IPS-20b (cell line): ENCODE results near the gene ATP7A.

Source experiments
- H3K27ac ChIP-seq: one replicate; pipeline ENCODE4 v1.5.1; 2013; ENCODE audit warnings: low read length
- H3K27me3 ChIP-seq: 2 replicates; pipeline ENCODE4 v1.6.1; 2013; ENCODE audit warnings: mild to moderate bottlenecking, low read length, inconsistent platforms; ENCODE audit not compliant: insufficient read depth
- H3K36me3 ChIP-seq: 2 replicates; pipeline ENCODE4 v1.6.1; 2013; ENCODE audit warnings: low read depth, mild to moderate bottlenecking, inconsistent platforms, low read length, moderate library complexity; ENCODE audit not compliant: insufficient read depth
- H3K4me1 ChIP-seq: 2 replicates; pipeline ENCODE4 v1.6.1; 2013; ENCODE audit warnings: mild to moderate bottlenecking, control low read depth, inconsistent platforms, low read length, moderate library complexity; ENCODE audit not compliant: insufficient read depth
- H3K4me3 ChIP-seq: 2 replicates; pipeline ENCODE4 v1.5.1; 2013; ENCODE audit warnings: mild to moderate bottlenecking, low read length, inconsistent platforms
- H3K9ac ChIP-seq: 2 replicates; pipeline ENCODE4 v1.6.1; 2013; ENCODE audit warnings: low read depth, mild to moderate bottlenecking, inconsistent platforms, low read length, moderate library complexity
- H3K9me3 ChIP-seq: 2 replicates; pipeline ENCODE4 v1.6.1; 2013; ENCODE audit warnings: mild to moderate bottlenecking, low read depth, low read length, inconsistent platforms; ENCODE audit not compliant: insufficient read depth

ATP7A gene

GRCh38 chrX:77949840-77950239 lies 39.3 kb downstream of the ATP7A start:
- no peaks in the 10 kb centered on the region for H3K4me1 ChIP-seq
- H3K27ac ChIP-seq = no peak overlapping the region
- H3K36me3 ChIP-seq = no peaks in the 10 kb centered on the region
- H3K4me3 ChIP-seq = no peak overlapping the region
- no peak overlapping the region for H3K9ac ChIP-seq
- H3K9me3 ChIP-seq = no peaks in the 10 kb centered on the region
- no peaks in the 10 kb centered on the region for H3K27me3 ChIP-seq

DNA sequence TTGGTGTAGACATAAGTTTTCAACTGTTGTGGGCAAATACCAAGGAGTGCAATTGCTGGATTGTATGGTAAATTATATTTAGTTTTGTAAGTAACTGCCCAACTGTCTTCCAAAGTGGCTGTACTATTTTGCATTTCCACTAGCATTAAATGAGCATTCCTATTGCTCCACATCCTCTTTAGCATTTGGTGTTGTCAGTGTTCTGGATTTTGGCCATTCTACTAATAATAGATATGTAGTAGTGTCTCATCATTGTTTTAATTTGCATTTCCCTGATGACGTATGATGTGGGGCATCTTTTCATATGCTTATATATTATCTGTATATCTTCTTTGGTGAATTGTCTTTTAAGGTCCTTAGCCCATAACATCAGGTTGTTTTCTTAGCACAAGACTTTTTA lies 41.7 kb downstream of the ATP7A start:
- H3K9me3 ChIP-seq = no peaks in the 10 kb centered on the region
- no peaks in the 10 kb centered on the region for H3K27me3 ChIP-seq
- H3K4me3 ChIP-seq = no peak overlapping the region
- H3K36me3 ChIP-seq = no peaks in the 10 kb centered on the region
- H3K4me1 ChIP-seq = no peaks in the 10 kb centered on the region
- H3K27ac ChIP-seq = no peak overlapping the region
- no peak overlapping the region for H3K9ac ChIP-seq

GRCh38 chrX:77953302-77953701 lies 42.8 kb downstream of the ATP7A start:
- no peak overlapping the region for H3K4me3 ChIP-seq
- no peaks in the 10 kb centered on the region for H3K36me3 ChIP-seq
- no peaks in the 10 kb centered on the region for H3K9me3 ChIP-seq
- H3K27me3 ChIP-seq = no peaks in the 10 kb centered on the region
- no peak overlapping the region for H3K9ac ChIP-seq
- H3K27ac ChIP-seq = no peak overlapping the region
- H3K4me1 ChIP-seq = no peaks in the 10 kb centered on the region

DNA sequence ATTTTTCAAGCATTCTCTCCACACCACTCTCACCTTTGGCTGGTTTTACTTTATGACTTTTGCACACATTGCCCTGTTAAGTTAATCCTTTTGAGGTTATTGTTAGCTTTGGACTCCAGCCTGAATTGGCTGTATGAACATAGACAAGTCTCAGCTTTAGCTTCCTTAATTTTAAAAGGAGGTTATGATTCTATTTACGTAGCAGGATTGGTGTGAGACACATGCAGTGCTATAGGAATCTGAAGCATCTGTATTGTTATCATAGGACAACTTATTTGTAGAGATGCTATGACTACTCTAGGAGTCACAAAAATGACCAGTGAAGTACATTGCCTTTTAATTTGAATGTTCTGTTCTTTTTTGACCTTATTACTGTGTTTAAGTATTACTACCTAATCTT lies 43.2 kb downstream of the ATP7A start:
- H3K4me1 ChIP-seq = no peaks in the 10 kb centered on the region
- no peak overlapping the region for H3K4me3 ChIP-seq
- no peaks in the 10 kb centered on the region for H3K9me3 ChIP-seq
- no peak overlapping the region for H3K27ac ChIP-seq
- no peaks in the 10 kb centered on the region for H3K36me3 ChIP-seq
- H3K9ac ChIP-seq = no peak overlapping the region
- no peaks in the 10 kb centered on the region for H3K27me3 ChIP-seq

- H3K27me3 ChIP-seq = no peaks in the 10 kb centered on the region
- H3K27ac ChIP-seq = no peak overlapping the region
- H3K9me3 ChIP-seq = no peaks in the 10 kb centered on the region
- no peaks in the 10 kb centered on the region for H3K36me3 ChIP-seq
- no peak overlapping the region for H3K4me3 ChIP-seq
- no peaks in the 10 kb centered on the region for H3K4me1 ChIP-seq
- no peak overlapping the region for H3K9ac ChIP-seq
Observed at GRCh38 chrX:77960567-77960966, 50.1 kb downstream of the ATP7A start.

GRCh38 chrX:77961063-77961462 lies 50.6 kb downstream of the ATP7A start:
- Histone ChIP-seq H3K9me3 (no peaks in the 10 kb centered on the region), H3K27ac (no peak overlapping the region), H3K9ac (no peak overlapping the region), H3K27me3 (no peaks in the 10 kb centered on the region), H3K36me3 (no peaks in the 10 kb centered on the region), H3K4me1 (no peaks in the 10 kb centered on the region), H3K4me3 (no peak overlapping the region)

DNA sequence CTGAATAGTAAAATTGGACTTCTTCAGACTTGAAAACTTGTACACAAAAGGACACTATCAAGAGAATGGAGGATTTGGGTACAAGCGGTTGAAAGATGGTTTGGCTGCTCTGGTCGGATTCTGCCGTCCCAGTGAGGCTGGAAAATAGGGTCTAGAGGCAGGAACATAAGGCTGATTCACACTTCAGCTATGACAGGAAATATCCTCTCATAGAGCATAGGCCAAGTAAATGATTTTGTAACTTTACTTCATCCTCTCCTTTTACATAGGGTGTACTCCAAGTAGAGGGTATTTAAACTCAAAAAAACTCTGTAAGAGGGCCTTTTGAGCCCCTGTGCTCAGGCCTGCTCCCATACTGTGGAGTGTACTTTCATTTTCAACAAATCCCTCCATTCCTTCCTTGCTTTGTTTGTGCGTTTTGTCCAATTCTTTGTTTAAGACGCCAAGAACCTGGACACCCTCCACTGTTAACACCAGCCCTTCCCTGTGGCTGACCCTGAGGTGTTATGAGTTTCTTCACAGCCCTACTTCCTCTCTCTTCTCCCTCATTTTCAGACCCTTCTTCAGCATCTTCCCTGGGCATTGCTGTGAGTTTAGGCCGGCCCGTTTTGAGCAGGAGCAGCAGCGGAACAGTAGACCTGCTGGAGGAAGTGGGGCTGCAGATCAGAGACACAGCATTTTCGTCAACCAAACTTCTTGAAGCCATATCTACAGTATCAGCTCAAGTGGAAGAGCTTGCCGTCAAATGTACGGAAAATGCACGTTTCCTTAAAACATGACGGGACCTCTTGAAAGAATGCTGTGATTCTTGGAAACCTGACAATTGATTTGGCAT lies 51.8 kb downstream of the ATP7A start:
- Histone ChIP-seq H3K4me1 (no peaks in the 10 kb centered on the region), H3K9me3 (no peaks in the 10 kb centered on the region), H3K27ac (no peak overlapping the region), H3K9ac (no peak overlapping the region), H3K36me3 (no peaks in the 10 kb centered on the region), H3K4me3 (no peak overlapping the region), H3K27me3 (no peaks in the 10 kb centered on the region)

GRCh38 chrX:77966361-77966760 lies 55.9 kb downstream of the ATP7A start:
- Histone ChIP-seq H3K27ac (no peak overlapping the region), H3K4me1 (no peaks in the 10 kb centered on the region), H3K27me3 (no peaks in the 10 kb centered on the region), H3K36me3 (no peaks in the 10 kb centered on the region), H3K4me3 (no peak overlapping the region), H3K9me3 (no peaks in the 10 kb centered on the region), H3K9ac (no peak overlapping the region)

DNA sequence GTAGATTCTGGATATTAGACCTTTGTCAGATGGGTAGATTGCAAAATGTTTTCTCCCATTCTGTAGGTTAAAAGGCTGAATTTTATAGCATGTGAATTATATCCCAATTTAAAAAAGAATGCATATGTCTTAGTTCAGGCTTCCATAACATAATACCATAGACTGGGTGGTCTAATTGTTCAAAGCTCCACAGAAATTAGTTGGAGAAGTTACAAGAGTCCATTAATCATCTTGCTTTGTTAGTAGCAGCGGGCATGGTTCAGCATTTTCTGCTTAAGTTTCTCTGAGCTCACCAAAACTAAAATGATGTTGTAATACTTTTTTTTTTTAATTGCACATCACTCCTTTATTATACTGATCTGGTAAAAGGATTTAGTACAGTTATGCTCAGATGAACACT lies 57.1 kb downstream of the ATP7A start:
- H3K9me3 ChIP-seq = no peaks in the 10 kb centered on the region
- H3K4me3 ChIP-seq = no peak overlapping the region
- no peak overlapping the region for H3K27ac ChIP-seq
- no peaks in the 10 kb centered on the region for H3K36me3 ChIP-seq
- H3K9ac ChIP-seq = no peak overlapping the region
- no peaks in the 10 kb centered on the region for H3K4me1 ChIP-seq
- H3K27me3 ChIP-seq = no peaks in the 10 kb centered on the region

DNA sequence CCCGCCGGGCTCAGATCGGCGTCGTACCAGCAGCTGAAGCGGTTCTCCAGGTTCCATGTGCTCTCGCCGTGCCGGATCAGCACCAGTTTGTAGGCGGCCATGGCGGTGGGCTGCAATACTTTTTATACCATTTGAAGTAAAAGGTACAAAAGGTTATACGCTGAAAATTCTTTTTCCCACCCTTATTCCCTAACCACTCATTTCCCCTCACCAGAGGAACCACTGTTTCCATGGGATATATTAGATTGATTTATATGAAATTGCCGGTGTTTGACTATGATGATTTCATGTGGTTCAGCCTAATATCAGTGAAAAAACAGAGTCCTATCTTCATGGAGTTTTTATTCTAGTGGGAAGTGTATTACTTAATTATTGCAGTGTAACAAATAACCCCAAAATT lies 59.0 kb downstream of the ATP7A start, which contains the start of gene PGAM4:
PGAM4 (minus strand) TSS at position 101 of the 400 bp plus-strand sequence; CDS start at position 101, 0 bp downstream.
- Histone ChIP-seq H3K9ac (no peak within 1 kb of the TSS), H3K4me3 (no peak within 1 kb of the TSS), H3K27ac (no peak within 1 kb of the TSS), H3K4me1 (no peaks in the 10 kb centered on the region), H3K36me3 (no peaks in the 10 kb centered on the region), H3K27me3 (no peaks in the 10 kb centered on the region), H3K9me3 (no peaks in the 10 kb centered on the region)

DNA sequence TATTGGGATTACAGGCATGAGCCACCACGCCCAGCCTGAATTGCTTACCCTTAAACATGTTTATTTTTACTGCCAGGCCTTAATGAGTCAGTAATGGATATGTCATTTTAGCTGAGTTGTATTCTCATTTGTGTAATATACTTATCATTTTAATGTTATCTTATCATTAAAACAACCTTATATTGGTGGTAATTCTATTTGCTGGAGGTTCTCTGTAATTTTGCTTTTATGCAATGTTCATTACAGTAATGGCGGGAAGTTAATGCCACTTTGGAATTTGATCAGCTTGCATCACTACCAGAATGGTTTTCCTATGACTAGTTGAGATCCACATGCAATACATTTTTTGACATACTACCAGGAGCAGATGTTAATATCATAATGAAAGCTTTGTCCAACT lies 65.3 kb downstream of the ATP7A start:
- Histone ChIP-seq H3K4me1 (no peaks in the 10 kb centered on the region), H3K36me3 (no peaks in the 10 kb centered on the region), H3K9me3 (no peaks in the 10 kb centered on the region), H3K4me3 (no peak overlapping the region), H3K27ac (no peak overlapping the region), H3K9ac (no peak overlapping the region), H3K27me3 (no peaks in the 10 kb centered on the region)

GRCh38 chrX:77977095-77977494 lies 66.6 kb downstream of the ATP7A start:
- H3K9me3 ChIP-seq = no peaks in the 10 kb centered on the region
- no peaks in the 10 kb centered on the region for H3K36me3 ChIP-seq
- H3K4me3 ChIP-seq = no peak overlapping the region
- no peak overlapping the region for H3K27ac ChIP-seq
- H3K9ac ChIP-seq = no peak overlapping the region
- H3K27me3 ChIP-seq = no peaks in the 10 kb centered on the region
- no peaks in the 10 kb centered on the region for H3K4me1 ChIP-seq
